Muscle layer of duodenum (tissue), 2 donors: Measurements from ENCODE around the gene PICK1.
A peak's percentile ranks its signal among the peaks of the same experiment; 100 is the strongest.

Experiments used
- H3K27ac ChIP-seq: one replicate; pipeline ENCODE4 v1.7.0; 2013; ENCODE audit warnings: mild to moderate bottlenecking, low read length
- H3K27me3 ChIP-seq: one replicate; pipeline ENCODE4 v1.7.0; 2013; ENCODE audit warnings: low read depth, mild to moderate bottlenecking, control low read depth, low read length
- H3K36me3 ChIP-seq, 2 donors: one replicate each; pipeline ENCODE4 v1.7.0; 2013; ENCODE audit warnings: low read length in 2 of 2, control low read depth in 1 of 2, mild to moderate bottlenecking in 1 of 2; ENCODE audit not compliant: insufficient read depth in 2 of 2, control insufficient read depth in 1 of 2
- H3K4me1 ChIP-seq, 2 donors: one replicate each; pipeline ENCODE4 v1.7.0; 2013; ENCODE audit warnings: low read length in 2 of 2, mild to moderate bottlenecking in 2 of 2, control low read depth in 1 of 2, moderate library complexity in 1 of 2; ENCODE audit not compliant: insufficient read depth in 2 of 2, control insufficient read depth in 1 of 2
- H3K4me3 ChIP-seq, 2 donors: one replicate each; pipeline ENCODE4 v1.7.0; 2013; ENCODE audit warnings: low read length in 2 of 2, low read depth in 1 of 2, mild to moderate bottlenecking in 1 of 2
- H3K9me3 ChIP-seq, 2 donors: one replicate each; pipeline ENCODE4 v1.7.0; 2013; ENCODE audit warnings: low read length in 2 of 2, control low read depth in 1 of 2, mild to moderate bottlenecking in 1 of 2; ENCODE audit not compliant: control insufficient read depth in 1 of 2
- donor health status: healthy.

The PICK1 gene

DNA sequence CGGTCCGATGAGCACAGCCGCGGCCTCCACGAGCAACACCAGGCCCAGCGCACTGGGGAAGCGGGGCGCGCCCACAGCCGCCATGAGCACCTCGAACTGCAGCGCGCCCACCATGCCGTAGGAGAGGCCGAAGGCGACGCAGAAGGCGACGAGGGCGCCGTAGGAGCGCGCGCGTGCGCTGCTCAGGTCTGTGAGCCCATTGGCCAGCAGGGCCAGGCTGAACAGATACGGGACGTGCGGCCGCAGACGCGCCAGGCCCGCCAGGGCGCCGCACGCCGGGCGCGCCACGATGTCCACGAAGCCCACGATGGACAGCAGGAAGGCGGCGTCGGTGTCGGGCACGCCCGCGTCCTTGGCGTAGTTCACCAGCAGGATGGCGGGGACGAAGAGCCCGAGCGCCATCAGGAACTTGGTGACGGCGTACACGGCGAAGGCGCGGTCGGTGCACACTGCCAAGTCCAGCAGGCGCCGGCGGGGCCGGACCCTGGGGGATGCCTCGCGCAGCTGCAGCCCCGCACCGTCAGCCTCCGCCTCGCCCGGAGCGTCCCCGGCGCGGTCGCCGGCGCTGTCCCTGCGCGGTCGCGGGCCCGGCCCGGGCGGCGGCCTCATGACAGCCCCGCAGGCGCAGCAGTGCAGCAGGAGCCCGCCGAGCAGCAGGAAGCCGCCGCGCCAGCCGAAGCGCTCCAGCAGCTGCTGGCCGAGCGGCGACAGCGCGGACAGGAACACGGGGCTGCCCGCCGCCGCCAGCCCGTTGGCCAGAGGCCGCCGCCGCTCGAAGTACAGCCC, 23.8 kb downstream of the PICK1 start:
- Histone ChIP-seq H3K4me1 (peaks cover 0 to 23% of the 10 kb centered on the region in 2 donors), H3K36me3 (no peaks in the 10 kb centered on the region), H3K27me3 (peaks cover 19% of the 10 kb centered on the region), H3K27ac (no peak overlapping the region), H3K4me3 (peak overlapping the region in 1 of 2 donors; percentile 53), H3K9me3 (no peaks in the 10 kb centered on the region)

DNA sequence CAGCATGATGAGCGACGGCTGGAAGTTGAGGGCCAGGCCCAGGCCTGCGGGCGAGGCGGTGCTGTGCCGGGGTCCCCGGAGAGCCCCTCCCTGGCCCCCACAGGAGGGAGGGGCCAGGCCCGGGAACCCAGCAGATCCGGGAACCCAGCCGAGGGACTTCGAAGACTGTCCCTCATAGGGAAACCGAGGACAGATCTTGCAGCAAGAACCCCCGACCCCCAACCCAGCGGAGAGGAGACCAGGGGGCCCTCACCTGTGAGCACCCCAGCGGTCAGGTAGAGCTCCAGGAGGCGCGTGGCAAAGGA, 24.4 kb downstream of the PICK1 start:
- Histone ChIP-seq H3K27me3 (peaks cover 19% of the 10 kb centered on the region), H3K4me3 (peak overlapping the region in 1 of 2 donors; percentile 53), H3K27ac (no peak overlapping the region), H3K4me1 (peaks cover 0 to 23% of the 10 kb centered on the region in 2 donors), H3K36me3 (no peaks in the 10 kb centered on the region), H3K9me3 (no peaks in the 10 kb centered on the region)

DNA sequence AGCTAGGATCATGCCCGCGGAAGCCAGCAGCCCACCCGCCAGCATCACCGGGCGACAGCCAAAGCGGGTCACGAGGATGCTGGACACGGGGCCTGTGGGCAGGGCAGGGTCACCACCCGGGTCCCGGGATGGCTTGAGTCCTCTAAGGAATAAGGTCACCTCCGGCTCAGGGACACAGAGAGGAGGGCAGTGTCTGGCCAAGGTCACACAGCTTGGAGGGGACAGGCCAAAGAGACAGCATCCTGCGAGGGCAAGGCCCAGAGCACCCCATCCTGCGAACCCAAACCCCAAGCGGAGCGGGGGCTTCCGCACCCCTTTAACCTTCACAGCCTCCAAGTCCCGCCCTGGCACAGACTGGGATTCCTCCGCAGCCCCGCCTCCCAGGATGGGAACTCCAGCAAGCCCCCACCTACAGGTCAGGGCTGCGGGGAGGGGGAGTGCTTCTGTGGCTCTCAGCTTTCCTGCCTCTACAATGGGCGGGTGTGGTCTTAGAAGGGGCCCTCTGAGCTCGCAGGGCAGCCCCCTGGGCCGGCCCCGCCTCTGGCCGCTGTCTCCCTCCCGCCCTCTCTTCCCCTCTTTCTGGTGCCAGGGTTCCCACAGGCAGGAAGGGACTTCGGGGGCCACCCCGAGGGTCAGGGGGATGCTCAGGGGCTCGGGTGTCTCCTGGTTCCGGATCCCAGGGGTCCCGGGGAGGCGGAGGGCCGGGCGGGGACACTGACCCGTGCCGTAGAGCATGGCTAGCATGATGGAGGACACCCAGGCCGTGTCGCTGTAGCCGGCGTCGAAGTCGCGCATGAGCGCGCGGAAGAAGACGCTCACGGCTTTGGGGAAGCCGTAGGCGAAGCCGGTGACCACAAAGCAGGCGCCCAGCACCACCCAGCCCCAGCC, 25.0 kb downstream of the PICK1 start:
- peak overlapping the region in 1 of 2 donors; percentile 53 for H3K4me3 ChIP-seq
- peaks cover 19% of the 10 kb centered on the region for H3K27me3 ChIP-seq
- H3K4me1 ChIP-seq: peaks cover 0 to 23% of the 10 kb centered on the region in 2 donors
- H3K27ac ChIP-seq: no peak overlapping the region
- H3K9me3 ChIP-seq: no peaks in the 10 kb centered on the region
- H3K36me3 ChIP-seq: no peaks in the 10 kb centered on the region

DNA sequence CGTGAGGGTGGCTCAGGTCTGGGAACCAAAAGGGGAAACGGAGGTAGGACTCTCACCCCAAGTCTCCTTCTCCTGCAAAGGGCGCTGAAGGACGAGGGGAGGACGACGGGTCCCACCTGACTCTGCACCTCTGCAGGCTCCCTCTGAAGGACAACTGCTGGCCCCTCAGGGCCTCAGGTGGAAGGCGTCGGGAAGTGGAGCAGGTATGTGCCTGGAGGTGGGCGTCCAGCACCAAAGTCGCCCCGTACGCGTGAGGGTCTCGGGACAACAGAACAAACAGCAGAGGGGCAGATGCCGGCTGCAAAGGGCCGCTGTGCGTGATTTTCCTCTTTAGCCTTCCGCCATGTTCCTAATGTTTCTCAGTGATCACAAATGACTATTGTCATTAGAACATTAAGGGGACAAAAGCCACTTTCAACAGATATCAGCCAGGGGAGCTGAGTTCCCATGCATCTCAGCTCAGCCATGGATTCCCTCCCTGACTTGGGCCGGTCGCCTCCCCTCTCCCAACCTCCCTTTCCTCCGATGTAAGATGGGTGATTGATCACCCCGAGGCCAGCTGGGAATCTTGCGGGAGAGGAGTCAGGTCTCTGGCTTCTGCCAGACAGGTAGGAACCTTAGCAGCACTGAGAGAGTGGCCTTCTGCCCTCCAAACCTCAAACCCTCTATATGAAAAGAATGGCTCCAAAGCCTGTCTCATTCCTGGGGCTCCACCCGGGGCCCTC, 25.9 kb downstream of the PICK1 start:
- Histone ChIP-seq H3K4me1 (peaks cover 0 to 23% of the 10 kb centered on the region in 2 donors), H3K4me3 (no peak overlapping the region), H3K36me3 (no peaks in the 10 kb centered on the region), H3K9me3 (no peaks in the 10 kb centered on the region), H3K27ac (no peak overlapping the region), H3K27me3 (peaks cover 21% of the 10 kb centered on the region)

GRCh38 chr22:38083931-38084631, 26.9 kb downstream of the PICK1 start, which contains the start of gene SLC16A8:
Gene SLC16A8, minus strand, starts transcription at chr22:38084184. Its CDS starts 1,311 bp downstream, at chr22:38082873.
- H3K4me3 ChIP-seq: no peak within 1 kb of the TSS
- no peaks in the 10 kb centered on the region for H3K9me3 ChIP-seq
- H3K4me1 ChIP-seq: peaks cover 0 to 28% of the 10 kb centered on the region in 2 donors
- no peaks in the 10 kb centered on the region for H3K36me3 ChIP-seq
- H3K27ac ChIP-seq: no peak within 1 kb of the TSS
- peaks cover 21% of the 10 kb centered on the region for H3K27me3 ChIP-seq

DNA sequence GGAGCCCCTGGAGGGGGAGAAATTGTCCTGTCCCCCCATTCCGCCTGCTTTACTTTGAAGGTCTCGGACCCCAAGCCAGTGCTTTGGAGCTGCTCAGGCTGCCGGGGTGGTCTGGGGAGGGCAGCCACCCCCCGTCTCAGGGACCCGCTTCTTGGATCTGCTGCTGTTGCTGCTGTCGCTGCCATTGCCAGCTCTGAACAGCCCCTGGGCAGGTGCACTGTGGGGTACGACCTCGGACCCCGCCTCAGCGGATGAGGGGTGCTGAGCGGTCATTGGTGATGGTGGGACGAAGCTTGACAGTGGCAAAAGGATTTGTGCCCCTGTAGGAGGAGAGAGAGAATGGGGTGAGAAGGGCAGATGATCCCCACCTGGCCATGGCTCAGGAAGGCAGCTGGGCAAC, 27.9 kb downstream of the PICK1 start:
- Histone ChIP-seq H3K36me3 (no peaks in the 10 kb centered on the region), H3K4me3 (no peak overlapping the region), H3K27me3 (peaks cover 21% of the 10 kb centered on the region), H3K9me3 (no peaks in the 10 kb centered on the region), H3K4me1 (peaks cover 0 to 28% of the 10 kb centered on the region in 2 donors), H3K27ac (no peak overlapping the region)

GRCh38 chr22:38085501-38085900, 28.3 kb downstream of the PICK1 start:
- H3K27me3 ChIP-seq: peaks cover 18% of the 10 kb centered on the region
- H3K4me3 ChIP-seq: no peak overlapping the region
- no peaks in the 10 kb centered on the region for H3K36me3 ChIP-seq
- H3K27ac ChIP-seq: no peak overlapping the region
- H3K9me3 ChIP-seq: no peaks in the 10 kb centered on the region
- H3K4me1 ChIP-seq: peaks cover 0 to 28% of the 10 kb centered on the region in 2 donors

GRCh38 chr22:38086001-38086845, 29.0 kb downstream of the PICK1 start:
- Histone ChIP-seq H3K9me3 (no peaks in the 10 kb centered on the region), H3K27me3 (peaks cover 15% of the 10 kb centered on the region)

GRCh38 chr22:38086942-38087341, 29.7 kb downstream of the PICK1 start:
- peaks cover 12% of the 10 kb centered on the region for H3K27me3 ChIP-seq
- no peaks in the 10 kb centered on the region for H3K36me3 ChIP-seq
- no peak overlapping the region for H3K27ac ChIP-seq
- no peaks in the 10 kb centered on the region for H3K9me3 ChIP-seq
- H3K4me1 ChIP-seq: peaks cover 0 to 15% of the 10 kb centered on the region in 2 donors
- H3K4me3 ChIP-seq: no peak overlapping the region

More at GRCh38 chr22:38086001-38086845, 29.0 kb downstream of the PICK1 start:
- Histone ChIP-seq H3K4me1 (peaks cover 0 to 22% of the 10 kb centered on the region in 2 donors), H3K36me3 (no peaks in the 10 kb centered on the region), H3K27ac (no peak overlapping the region), H3K4me3 (no peak overlapping the region)

GRCh38 chr22:38087855-38088254, 30.7 kb downstream of the PICK1 start:
- Histone ChIP-seq H3K36me3 (no peaks in the 10 kb centered on the region), H3K27me3 (peaks cover 5% of the 10 kb centered on the region), H3K4me3 (no peak overlapping the region), H3K27ac (no peak overlapping the region), H3K4me1 (peaks cover 0 to 6% of the 10 kb centered on the region in 2 donors), H3K9me3 (no peaks in the 10 kb centered on the region)
